Stimulated activated CD8-positive, alpha-beta memory T cell treated with anti-CD3 and anti-CD28 coated beads, Interleukin-12 subunit alpha, Interleukin-12 subunit beta, amount 100 ng/mL, for 1 hour (primary cell): ENCODE data around the gene CA10.

Experiments
- DNase-seq: peaks from one replicate; pipeline ENCODE4 v3.0.0-alpha.2; 2020; ENCODE audit warnings: low read depth

CA10 gene

DNA sequence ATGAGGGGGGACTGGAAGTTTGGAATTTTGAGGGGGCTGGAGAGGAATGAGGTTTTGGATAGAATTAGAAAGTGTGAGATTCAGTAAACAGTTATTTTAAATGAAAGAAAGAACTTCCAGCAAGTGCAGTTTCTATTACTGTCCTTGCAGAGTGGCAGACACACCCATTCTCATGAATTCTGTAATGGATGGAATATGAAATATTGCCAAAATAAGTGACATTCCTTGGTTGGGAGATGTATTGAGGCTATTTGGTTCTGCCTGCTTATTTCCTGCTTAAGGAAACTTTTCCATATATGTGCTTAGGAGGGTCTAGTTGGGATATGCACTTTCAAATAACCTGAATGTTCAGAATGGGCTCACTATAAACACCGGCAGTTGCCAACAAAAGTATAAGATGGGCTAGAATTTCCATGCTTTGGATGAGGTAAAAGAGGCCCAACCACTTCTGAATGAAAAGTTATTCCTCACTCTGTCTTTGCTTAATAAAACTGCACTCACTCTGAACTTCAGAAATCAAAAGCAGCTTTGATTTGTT is 434.4 kb downstream of the CA10 start:
- no peak for DNase-seq

DNA sequence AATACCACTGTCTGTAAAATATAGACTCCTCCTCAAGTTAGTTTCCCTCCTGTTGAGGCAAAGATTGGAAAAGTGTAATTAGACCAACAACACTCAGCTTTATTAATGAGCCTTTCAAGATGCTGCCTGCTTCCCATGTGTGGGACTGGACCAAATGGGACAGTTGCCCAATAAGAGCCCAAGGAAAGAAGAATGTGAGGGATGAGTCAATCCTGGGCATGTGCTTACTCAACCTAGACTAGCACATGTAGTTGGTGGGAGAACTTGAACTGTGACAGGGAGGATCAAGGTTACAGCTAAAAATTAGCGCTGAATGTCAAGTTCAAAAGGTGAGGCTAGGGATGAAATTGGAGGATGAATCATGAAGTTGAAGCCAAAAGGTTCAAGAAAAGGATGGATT is 435.5 kb downstream of the CA10 start:
- DNase-seq = no peak

DNA sequence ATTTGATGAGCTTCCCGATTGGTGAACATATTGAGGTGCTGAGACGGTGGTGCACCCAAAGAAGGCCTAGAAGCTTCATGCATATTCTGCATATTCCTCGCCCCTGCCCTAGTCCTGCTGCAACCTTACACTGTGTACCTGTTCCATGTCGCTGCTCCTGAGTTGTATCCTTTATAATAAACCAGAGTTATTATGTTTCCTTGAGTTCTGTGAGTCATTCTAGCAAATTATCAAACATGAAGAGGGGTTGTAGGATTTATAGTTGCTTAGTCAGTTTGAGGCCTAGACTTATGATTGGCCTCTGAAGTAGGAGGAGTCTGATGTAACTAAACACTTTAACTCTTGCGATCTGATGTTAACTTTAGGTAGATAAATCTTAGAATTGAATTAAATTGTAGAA is 436.8 kb downstream of the CA10 start:
- DNase-seq = no peak

DNA sequence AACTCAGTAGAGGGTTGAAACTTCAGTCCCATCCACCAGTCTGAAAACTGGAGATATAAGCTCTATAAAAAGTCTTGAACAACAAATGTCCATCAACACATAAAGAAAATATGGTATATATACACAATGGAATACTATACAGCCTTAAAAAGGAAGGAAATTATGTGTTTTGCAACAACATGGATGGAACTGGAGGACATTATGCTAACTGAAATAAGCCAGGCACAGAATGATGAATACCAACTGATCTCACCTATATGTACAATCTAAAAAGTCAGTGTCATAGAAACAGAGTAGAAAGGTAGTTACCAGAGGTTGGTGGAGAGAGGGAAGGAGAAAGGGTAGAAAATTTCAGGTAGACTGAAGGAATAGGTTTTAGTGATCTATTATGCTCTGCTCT is 438.1 kb downstream of the CA10 start:
- DNase-seq = no peak

DNA sequence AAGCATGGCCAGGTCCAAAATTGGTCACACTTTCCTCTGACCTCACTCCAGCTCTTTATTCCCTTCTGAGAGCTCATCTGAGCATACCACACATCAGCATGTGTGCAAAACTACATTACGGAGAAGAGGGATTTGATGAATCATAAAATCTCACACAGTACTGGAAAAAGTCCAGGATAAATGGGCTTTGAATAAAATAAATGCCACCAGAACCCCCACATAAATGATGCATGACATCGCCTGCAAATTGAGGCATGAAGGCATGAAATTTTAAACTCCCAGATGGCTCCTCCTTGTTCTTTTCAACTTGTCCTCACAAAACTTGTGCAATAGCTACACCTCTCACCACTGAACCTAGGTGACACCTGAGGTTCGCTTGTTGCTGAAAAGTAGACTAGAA is 439.5 kb downstream of the CA10 start:
- no peak for DNase-seq

DNA sequence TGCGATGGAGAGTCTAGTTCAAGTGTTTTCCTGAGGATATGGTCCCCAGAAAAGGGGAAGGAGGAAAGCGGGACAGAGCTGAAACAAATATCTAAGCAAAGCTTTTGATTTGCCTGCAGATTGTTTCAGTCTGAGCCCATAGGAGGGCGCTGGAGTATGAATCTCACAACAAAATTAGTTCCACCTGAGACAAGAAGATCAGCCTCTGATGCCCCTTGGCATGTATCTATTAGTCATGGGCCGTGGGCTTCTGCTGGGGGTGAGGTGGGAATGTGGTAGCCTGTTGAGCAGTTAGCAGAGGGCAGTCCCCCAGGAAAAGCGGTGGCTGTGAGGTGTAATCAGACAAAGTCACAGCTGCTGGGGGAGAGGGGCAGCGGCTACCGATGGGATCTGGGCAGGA is 446.9 kb downstream of the CA10 start:
- no peak for DNase-seq

DNA sequence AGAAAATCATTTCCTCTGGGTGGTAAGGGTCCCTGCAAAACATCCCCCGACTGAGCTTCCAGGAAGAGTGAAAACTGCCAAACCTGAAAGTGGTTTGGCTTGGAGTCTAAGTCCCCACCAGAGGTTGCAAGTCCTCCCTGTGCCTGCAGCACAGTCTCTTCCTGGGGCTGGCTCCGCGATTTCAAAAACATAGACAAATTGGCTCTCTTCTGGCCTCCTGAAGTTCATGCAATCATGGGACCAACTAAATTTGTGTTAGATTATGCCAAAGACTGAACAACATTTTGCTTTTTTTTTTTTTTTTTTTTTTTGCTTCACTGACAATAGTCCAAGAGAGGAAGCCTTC is 447.9 kb downstream of the CA10 start:
- no peak for DNase-seq

DNA sequence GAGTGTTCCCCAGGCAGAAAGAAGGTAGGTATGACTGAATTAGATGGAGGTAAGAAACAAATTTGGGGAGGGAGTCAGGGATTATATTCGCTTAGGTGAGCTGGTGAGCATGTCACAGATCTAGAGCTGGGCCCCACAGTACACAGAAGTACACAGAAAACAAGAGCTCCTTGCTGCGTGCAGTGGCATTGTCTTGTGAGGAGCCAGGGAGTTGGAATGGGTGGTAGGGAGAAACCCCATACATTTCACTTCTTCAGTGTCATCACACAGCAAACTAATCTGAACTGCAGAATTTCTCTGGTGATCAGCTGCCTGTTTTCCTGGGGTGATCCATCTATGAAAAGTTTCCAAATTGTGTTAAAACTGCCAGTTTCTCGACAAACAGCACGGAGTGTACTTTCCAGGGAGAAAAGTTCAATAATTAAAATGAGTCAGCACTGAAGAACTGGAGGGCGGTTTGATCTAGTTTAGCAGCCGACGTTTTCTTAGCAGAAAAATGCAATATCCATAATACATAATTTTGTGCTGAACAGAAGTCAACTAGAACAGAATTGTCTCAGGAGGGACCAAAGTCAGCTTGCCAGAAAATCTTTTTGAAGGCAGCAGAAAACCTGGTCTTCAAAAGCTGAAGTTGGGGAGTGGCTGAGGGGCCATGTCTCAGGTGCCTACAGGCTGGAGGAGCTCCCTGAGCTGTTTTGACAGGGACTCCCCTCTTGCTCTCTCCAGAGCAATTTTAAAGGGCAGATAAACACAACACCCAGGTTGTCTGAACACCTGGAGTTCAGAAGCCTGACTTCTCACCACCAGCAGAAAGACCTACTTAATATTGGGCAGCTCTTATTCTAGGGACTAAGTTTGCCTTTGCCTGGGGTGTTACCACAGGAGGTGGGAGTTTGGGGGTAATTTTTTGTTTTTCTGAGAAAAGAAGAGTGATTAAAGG is 448.6 kb downstream of the CA10 start:
- DNase-seq = no peak

DNA sequence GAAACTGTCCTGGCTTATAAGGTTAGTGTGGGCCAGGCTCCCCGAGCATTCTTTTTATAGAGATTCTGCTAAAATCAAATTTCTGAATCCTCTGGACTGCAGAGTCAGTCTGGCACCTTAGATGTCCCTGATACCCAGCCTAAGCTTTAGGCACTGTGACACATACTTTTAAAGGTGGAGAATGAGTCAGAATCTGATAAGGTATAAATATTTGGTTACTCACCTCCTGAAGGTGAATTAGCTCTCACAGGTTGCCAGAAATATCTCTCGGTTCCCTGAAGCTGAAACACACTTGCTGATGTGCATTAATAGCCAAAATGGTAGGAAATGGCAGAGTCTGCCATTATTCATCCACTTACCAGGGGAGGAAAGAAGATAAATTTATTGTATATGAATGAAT is 451.3 kb downstream of the CA10 start:
- DNase-seq = no peak

DNA sequence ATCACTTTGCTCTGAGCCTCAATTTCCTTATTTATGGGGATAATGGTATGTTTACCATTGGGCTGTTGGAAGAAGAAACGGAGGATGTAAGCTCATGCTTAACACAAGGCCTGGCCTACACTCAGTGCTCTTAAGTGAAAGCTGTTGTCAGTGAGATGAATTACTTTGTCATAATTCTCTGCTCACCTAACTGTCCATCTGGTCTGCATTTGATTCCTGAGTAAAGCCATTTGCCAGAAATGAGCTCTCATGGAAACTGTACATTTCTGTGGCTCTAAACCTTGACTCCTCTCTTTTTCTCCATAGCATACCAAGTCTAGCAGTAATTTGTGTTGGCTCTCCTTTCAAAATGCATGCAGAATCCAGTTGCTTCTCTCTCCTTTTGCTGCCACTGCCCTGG is 452.4 kb downstream of the CA10 start:
- DNase-seq = no peak

DNA sequence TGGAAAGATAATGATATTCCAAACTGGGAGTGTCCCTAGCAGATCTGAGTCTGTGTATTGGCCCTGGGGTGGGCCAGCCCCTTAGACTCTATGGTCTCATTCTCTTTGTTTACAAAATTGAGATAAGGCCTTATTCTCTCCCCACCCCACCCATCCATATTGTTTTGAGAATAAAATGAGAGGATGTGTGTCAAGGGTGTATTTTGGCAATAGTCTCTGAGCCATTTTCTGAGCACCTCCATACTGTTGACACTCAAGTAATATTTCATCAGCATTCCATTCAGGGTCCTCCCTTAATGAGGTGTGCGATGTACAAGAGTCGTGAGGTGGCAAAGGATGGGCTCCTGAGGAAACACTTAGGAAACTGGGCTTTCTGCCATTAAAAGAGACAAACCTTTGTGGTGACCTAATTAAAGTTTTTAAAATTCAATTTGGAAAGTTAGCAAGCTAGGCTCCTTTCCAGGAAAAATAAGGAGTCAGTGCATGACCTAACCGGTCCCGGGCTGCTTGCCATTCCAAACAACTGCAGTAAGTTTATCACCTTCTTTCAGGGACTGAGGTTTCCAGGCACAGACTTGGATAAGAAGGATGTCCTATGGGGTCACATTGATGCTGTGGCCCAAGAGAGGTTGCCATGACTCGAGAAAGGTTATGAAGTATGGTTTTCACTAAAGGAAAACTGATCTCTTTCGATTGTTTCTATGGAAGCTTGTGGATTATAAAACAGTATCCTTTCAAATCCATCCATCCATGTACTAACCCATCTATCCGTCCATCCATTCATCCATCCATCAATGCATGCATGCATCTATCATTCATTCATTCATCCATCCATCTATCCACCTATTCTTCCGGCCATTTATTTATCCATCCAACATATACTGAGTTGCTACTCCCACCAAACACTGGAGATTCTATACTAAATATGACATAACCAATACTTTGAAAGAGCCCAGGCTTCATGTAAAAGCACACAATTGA is 454.9 kb downstream of the CA10 start:
- no peak for DNase-seq

DNA sequence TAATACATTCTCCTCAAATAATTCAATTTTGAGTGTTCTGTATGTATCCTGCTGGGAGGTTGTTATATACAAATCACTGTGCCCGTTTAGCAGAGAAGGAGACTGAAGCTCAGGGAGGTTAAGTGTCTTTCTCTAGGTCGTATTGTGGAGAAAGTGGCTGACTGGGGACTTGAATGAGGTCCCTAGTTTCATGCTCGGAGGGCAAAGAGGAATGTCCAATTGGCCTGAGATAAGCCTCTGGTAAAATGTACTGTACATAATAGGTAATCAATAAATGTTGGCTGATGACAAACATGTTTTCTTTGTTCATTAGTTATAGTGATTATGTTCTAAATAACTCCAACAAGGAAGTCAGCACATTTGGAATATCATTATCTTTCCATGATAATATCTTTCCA is 455.6 kb downstream of the CA10 start:
- DNase-seq = no peak

DNA sequence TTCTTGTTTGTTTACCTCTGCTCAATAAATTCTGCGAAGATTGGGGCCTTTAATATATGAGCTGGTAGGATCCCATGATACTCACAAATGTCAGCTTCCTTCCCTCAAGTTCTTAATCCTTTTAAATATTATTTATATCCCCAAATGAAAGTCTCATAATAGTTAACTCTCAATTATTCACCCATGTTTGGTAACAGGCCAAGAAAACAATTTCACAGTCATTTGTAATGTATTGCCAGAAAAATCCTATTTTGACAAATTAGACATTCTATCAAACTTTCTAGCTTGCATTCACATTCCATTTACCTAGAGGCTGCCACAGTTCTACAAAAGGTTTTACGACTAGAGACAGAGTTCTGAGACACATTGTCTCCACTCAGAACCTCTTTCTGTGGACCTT is 457.0 kb downstream of the CA10 start:
- no peak for DNase-seq

DNA sequence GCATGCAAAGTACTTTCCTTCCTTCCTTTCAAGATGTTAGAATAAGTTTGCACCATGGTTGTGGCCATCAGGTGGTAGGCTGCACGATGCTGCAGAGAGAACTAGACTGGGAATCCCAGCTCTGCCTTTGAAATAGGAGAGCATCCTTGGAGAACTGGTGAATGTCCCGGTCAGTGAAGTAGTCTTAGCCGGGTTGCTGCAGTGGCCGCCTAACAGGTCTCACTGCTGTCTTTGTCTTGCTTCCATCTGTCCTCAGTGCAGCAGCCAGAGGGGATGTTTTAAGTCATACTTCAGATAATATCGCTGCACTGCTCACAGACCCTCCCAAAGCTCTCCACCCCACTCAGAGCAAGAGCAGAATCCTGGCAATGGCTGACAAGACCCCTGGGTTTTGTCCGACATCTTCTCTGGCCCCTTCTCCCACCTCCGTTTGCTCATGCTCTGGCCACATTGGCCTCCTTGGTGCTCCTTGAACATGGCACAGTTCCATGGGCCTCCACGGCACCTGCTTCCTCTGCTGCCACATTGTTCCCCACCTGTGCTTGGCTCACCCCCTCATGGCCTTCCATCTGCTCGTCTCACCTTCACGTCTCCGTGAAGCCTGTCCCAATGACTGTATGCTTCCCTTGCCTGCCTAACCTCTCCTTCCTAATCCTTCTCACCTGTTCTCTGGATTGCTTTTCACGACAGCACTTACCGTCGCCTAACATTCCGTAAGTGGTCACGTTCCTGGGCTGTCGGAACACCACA is 458.3 kb downstream of the CA10 start:
- no peak for DNase-seq

DNA sequence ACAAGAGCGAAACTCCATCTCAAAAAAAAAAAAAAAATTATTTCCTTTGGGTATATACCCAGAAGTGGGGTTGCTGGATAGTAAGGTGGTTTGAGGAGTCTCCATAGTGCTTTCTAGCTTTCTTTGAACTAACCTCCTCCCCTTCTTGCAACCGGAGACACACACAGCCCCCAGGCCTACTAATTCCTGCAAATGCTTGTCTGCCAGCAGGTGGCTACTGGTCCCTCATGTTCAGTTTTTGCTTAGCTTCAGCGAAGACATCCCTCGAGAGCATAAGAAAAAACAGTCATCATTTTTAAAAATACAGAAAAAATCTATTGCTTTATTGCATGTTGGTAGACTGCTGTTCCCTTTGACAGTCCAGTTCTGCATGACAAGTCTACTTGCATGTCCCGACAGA is 459.2 kb downstream of the CA10 start:
- no peak for DNase-seq

DNA sequence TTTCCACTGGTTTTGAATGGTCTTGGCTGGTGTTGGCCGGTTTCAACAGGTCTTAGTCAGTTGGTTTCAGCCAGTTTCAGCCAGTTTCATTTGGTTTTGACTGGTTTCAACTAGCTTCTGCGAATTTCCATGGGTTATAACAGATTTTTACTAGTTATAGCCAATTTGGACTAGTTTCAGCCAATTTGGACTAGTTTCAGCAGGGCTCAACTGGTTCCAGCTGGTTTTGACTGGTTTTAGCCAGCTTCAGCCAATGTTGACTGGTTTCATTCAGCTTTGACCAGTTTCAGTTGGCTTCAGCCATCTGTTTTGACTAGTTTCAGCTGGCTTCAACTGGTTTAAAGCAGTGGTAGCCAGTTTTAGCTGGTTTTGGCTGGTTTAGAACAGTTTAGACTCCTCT is 465.6 kb downstream of the CA10 start:
- DNase-seq = no peak

DNA sequence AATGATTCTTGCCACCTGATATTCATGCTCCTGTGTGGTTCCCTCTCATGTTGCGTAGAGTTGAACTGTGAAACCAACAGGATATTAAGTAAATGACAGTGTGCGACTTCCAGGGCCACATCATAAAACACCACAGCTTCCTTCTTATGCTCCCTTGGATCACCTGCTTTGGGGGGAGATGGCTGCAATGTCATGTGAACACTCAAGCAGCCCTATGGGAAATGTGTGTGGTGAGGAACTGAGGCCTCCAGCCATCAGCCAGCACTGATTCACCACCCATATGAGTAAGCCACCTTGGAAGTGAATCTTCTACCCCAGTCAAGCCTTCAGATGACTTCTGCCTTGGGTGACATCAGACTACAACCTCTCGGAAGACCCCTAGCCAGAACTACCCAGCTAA is 470.6 kb downstream of the CA10 start:
- no peak for DNase-seq

DNA sequence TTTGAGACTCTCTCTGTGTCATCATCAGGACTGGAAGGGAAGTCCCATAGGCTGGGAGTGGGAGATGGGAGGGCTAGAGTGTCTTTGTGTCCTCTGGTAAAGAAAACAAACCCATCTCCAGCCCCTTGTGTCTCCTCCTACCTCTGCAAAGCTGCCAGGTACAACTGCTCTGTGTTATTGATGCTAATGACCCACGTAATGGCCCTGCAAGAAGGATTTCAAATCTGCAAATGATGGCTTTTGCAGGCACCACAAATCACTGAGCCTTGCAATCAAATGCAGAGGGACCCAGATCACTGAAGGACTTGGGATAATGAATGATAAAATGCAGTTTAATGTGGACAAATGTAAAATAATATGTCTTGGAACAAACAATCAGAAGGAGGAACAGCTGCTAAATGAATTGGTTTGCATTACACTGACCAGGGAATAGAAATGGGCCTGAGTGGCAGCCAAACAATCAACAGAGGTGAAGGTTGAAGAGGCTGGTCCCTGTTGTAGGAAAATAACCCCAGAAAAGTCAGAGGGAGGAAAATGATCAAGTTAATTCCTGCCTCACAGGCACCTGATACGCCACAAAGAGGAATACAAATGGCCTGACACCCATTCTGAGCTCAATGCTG is 473.1 kb downstream of the CA10 start:
- no peak for DNase-seq

DNA sequence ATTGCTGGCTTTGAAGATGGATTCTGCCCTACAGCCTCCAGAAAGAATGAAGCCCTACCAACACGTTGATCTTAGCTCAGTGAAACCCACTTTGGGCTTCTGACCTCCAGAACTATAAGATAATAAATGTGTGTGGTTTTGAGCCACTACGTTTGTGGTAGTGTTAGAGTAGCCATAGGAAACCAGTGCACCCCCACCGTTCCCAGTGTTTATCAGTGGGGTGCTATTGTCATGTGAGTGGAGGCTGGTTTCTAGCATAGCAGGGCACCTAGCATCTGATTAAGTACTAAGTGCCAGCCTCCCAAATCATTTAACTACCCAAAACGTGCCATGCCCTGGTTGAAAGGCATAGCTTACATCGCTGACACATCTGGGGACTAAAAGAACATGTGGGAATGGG is 474.3 kb downstream of the CA10 start:
- no peak for DNase-seq

DNA sequence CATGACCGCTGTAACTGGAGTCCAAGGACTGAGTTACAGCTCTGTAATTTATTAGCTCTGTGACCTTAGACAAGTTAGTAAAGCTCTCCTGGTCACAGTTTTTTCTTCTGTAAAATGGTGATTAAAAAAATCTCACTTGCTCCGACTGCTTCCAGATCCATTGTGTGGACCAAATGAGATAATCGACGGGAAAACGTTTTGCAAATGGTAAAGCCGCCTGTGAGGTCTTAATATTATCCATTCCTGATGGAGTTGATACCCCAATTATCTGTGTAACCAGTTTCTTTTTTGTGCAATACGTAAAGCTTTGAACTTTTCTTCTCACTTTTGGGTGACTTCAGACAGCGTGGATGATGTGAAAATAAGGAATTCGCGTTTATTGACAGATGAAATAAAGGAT is 475.2 kb downstream of the CA10 start:
- DNase-seq = no peak

DNA sequence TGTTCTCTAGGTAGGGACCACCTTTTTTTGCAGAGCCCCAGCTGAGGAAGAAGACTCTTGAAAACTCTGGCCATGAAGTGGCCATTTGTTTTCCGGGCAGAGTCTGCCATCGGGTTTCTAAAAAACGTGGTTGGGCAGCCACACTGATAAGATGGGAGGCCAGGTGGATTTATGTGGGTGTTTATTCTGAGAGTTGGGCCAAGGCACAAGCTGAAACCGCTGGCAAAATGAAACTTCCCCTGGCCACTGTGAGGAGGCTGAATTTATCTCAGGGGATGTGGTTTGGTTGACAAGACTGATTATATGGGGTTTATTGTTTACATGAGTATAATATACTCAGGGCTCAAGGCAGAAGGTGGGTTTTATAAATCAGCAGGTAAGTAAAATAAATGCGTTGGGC is 476.4 kb downstream of the CA10 start:
- no peak for DNase-seq

DNA sequence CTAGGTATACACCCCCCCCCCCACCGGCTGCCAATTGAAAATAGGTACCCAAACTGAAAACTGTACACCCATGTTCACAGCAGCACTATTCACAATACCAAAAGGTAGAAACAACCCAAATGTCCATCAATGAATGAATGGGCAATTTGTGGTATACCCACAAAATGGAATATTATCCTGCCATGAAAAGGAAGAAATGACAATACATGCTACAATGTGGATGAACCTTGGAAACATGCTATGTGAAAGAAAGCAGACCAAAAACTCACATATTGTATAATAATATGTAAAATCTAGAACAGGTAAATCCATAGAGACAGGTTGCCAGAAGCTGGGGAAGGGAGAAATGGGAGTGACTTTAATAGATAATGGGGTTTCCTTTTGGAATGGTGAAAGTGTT is 480.6 kb downstream of the CA10 start:
- DNase-seq = no peak
